ENCODE measurements around the gene BTF3L4.

DNA sequence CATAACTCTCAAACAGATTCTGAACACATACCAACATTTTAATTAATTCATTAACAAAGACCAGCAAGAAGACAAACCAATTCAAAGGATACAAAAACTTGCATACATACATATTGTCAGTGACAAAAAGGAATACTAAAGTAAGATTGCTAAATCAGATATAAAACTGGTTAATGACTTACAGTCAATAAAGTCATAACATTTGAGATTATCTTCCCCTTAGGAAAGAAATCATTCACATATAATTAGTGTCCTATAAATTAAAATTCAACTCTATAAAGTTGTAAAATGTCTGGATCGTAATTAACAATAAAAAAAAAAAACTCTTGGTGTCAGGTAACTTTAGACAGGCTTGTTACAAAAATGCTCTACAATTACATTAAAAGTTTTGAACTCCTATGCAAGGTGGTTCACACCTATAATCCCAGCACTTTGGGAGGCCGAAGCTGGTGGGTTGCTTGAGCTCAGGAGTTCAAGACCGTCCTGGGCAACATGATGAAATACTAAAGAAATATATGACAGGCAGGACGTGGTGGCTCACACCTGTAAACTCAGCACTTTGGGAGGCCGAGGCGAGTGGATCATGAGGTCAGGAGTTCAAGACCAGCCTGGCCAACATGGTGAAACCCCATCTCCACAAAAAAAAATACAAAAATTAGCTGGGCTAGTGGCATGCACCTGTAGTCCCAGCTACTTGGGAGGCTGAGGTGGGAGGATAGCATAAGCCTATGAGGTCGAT lies 47.9 kb upstream of the BTF3L4 start:
- TF ChIP-seq CTCF (IDR thresholded peaks at IDR 0.05) (no peak), POLR2A (IDR thresholded peaks at IDR 0.05) (no peak)

Data from adrenal gland (tissue), 5 donors.